Right renal cortex interstitium (tissue), 3 donors: ENCODE measurements around the gene ABHD12. TPM values are rescaled to one million over a fixed set of nuclear protein-coding genes. Genes with fewer than 3 reads are reported as not detected.
"Not testable (repeated sequence)": the region's sequence is repeated elsewhere in the genome, so short reads cannot be mapped to it uniquely, and the experiment has no call there.

ENCODE experiments used
- DNase-seq, 3 donors: peaks; one replicate each; pipeline ENCODE4 v3.0.0-alpha.2; 2013; ENCODE audit warnings: low read depth in 3 of 3, low spot score in 2 of 3
- polyA plus RNA-seq, 3 donors: library from polyadenylated mRNA; unstranded; fragments of 120-200 nt; gene quantifications; one replicate each; pipeline ENCODE4 v1.2.1, GENCODE V29; 2013; ENCODE audit not compliant: insufficient read length in 3 of 3

ABHD12 gene
- polyA plus RNA-seq, 3 donors, result 50.8 to 59.8 (median 57.5) TPM

GRCh38 chr20:25269057-25269832, 121.4 kb downstream of the ABHD12 start:
- no peak for DNase-seq

- not testable (repeated sequence) for DNase-seq
Measured at GRCh38 chr20:25260770-25261437, 129.7 kb downstream of the ABHD12 start.

- DNase-seq, result no peak
Measured at GRCh38 chr20:25259788-25260254, 130.8 kb downstream of the ABHD12 start.

GRCh38 chr20:25259358-25259757, 131.3 kb downstream of the ABHD12 start:
- DNase-seq, result no peak

GRCh38 chr20:25258828-25259227, 131.8 kb downstream of the ABHD12 start:
- no peak for DNase-seq

- no peak for DNase-seq
Measured at GRCh38 chr20:25258476-25258805, 132.2 kb downstream of the ABHD12 start.

- DNase-seq, result no peak
Measured at GRCh38 chr20:25257756-25258475, 132.7 kb downstream of the ABHD12 start.

GRCh38 chr20:25257130-25257529, 133.5 kb downstream of the ABHD12 start:
- no peak for DNase-seq

GRCh38 chr20:25256226-25256859, 134.3 kb downstream of the ABHD12 start:
- no peak for DNase-seq

- DNase-seq, result no peak
Measured at GRCh38 chr20:25254986-25255680, 135.5 kb downstream of the ABHD12 start.

- no peak for DNase-seq
Measured at GRCh38 chr20:25254571-25254970, 136.1 kb downstream of the ABHD12 start.

- DNase-seq, result no peak
Measured at GRCh38 chr20:25253606-25254275, 136.9 kb downstream of the ABHD12 start.

- DNase-seq, result no peak
Measured at GRCh38 chr20:25252686-25253421, 137.8 kb downstream of the ABHD12 start.

- no peak for DNase-seq
Measured at GRCh38 chr20:25252230-25252651, 138.4 kb downstream of the ABHD12 start.

- no peak for DNase-seq
Measured at GRCh38 chr20:25251558-25251957, 139.1 kb downstream of the ABHD12 start.

- DNase-seq, result no peak
Measured at GRCh38 chr20:25251019-25251418, 139.6 kb downstream of the ABHD12 start.

- DNase-seq, result no peak
Measured at GRCh38 chr20:25250508-25250907, 140.1 kb downstream of the ABHD12 start.
